Left renal cortex interstitium (tissue), 4 donors: ENCODE measurements around the gene SH3GL1. TPM values are rescaled to one million over a fixed set of nuclear protein-coding genes. Genes with fewer than 3 reads are reported as not detected.
A peak's percentile ranks its signal among the peaks of the same experiment; 100 is the strongest.

Experiments used
- DNase-seq, 4 donors: peaks; one replicate each; pipeline ENCODE4 v3.0.0-alpha.2; 2013; ENCODE audit warnings: low read depth in 4 of 4, low spot score in 2 of 4, missing footprints in 1 of 4
- polyA plus RNA-seq, 4 donors: library from polyadenylated mRNA; unstranded; fragments of 120-200 nt; gene quantifications; one replicate each; pipeline ENCODE4 v1.2.1, GENCODE V29; 2013; ENCODE audit not compliant: insufficient read length in 4 of 4

The SH3GL1 gene
- polyA plus RNA-seq, 4 donors = 51.5 to 82.9 (median 75.5) TPM

DNA sequence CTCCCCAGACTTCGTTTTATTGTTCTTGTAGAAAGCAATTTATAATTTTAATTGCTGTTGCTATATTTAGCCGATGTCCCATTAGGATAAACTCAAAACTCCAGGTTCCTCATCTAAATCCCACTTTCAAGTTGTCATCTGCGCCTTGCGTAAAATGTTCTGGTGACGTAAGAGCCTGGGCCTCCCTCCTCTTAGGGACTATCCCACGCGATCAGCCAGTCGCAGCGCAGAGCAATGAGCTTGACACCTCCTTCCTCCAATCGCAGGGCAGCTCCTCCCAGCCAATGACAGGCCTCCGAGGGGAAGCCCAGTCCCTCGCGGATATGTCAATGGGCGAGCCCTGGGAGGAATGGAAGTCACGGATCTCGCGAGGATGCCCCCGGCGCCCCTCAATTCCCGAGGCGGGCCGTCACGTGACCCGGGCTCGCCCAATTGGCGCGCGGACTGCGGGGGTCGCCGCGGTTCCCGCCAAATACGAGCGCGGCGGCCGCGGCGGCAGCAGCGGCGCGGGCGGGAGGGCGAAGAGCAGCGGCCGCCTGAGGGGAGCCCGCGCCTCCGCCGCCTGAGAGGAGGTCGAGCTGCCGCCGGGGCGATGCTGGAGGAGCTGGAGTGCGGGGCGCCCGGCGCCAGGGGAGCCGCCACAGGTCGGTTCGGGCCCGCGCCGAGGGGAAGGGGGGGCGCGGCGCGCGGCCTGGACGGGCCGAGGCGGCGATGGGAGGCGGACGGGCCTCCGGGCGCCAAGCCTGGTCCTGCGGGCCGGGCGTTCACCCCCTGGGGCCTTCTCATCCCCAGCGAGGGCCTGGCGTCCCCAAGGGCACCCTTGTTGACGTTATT, 2.0 kb upstream of the SH3GL1 start, which contains the start of gene CHAF1A:
CHAF1A (plus strand) TSS at position 470 of the 834 bp plus-strand sequence; CDS start at position 593, 123 bp downstream.
- peak; percentile 93 to 99 (median 96) for DNase-seq

GRCh38 chr19:4401769-4402170, 1.4 kb upstream of the SH3GL1 start:
- no peak for DNase-seq

GRCh38 chr19:4399812-4400134, 574 bp downstream of the SH3GL1 start:
- DNase-seq = no peak

DNA sequence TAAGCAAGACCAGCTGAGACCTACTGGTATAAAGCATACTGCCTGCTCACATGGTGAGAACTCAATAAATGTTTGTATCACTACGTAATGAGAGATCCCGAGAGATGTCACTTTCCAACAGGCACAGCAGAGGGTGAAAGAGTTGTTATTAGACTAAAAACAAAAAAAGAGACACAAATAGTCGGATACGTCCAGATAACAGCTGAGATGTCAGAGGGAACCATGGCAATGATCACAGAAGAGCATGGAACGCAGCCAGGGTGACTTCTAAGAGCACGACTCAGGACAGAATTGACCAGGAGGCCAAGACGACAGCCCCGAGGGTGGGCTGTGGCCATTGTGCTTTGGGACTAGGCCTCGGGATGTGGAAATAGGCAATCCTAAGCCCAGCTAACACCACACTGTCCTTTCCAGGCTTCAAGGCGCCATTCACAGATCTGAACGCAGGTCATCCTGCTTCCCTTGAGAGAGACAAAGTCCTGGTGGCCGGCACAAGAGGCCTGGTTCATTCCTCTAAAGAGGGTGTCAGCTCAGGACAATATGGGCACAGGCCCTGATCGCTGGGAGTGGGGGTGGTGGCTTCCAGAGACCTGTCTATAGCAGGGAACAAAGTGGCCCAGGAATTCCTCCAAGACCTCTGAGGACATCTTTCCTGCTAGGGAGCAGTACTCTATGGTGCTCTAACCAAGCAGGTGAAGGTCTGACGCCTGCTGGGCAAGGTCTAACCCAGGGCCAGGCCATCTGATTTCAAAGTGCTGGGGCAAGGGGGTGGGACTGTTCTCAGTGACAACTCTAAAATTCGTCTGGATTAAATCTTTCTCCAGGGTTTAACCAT, 3.2 kb downstream of the SH3GL1 start:
- no peak for DNase-seq

DNA sequence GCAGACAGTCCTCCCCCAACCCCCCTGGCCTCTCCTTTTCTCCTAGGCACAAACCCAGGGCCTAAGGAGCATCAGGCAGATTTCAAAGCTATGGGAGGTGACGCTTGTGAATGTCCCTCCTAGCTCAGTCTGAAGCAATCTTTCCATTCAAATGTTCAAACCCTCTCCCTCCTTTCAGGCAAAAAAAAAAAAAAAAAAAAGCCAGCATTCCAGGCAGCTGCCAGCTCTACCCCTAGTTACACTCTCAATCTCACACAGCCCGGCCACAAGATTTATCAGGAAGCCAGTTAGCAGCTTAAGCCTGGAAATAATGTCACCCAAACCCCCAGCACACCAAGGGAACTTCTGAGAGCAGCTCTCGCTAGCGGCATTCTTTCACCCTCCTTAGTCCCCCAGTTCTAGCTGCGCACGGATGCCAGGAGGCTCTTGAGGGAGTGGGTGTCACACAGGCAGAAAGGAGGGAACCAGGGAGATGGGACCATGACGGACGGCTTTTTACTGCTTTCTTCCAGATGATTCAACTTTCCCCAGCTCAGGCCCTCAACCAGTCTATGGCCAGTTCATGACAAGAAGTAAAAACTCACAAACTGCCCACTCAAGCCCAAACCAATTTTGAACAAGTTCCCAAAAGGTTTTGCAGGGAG, 6.3 kb downstream of the SH3GL1 start:
- DNase-seq = no peak

GRCh38 chr19:4391701-4392483, 8.5 kb downstream of the SH3GL1 start:
- DNase-seq = no peak

GRCh38 chr19:4391306-4391693, 9.0 kb downstream of the SH3GL1 start:
- no peak for DNase-seq

DNA sequence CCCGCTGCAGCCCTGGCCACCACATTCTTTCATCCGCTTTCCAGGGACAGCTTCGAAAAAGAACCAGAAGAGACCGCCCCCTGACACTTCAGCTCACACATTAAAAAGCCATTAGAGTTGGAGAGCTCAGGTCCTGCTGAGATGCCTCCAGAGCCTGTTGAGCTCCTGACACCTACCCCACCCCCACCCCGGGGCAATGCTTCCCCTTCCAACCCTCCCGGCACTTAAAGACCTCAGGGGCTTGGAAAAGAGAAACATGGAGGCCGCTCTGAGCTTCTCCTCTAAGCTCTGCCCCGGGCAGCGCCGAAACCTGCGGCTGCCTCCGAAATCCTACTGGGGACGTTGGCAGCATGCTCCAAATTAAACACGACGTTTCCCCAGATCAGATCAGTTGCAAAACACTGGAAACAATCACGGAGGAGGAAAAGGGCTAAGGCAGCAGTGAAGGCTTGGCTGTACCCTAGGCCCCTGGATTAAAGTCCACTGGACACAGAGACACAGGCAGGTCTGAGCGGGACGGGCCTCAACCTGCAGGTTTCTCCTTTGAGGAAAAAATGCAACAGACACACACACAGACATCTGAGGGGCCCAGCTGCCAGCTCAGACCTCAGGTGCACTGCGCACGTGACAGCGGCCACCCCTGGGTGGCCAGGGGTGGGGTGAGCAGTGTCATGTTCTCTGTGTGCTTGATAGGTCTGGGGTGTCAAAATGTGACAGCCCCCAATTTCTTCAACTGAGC, 9.6 kb downstream of the SH3GL1 start:
- no peak for DNase-seq

- DNase-seq = no peak
Measured at GRCh38 chr19:4390017-4390566, 10.3 kb downstream of the SH3GL1 start.

- no peak for DNase-seq
Measured at GRCh38 chr19:4389511-4390016, 10.8 kb downstream of the SH3GL1 start.

DNA sequence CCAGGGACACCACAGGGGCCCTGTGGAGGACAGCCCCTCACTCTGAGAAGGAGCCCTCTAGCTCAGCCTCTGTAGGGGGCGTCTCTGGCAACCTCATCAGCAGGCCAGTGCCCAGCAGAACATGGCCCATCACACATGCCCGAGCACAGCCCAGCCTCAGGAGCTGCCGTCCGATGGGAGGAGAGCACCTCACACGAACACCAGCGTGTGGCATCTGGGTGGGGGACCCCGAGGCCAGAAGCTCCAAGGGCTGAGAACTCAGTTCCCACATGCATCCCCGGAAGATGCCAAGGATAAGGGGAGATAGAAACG, 11.3 kb downstream of the SH3GL1 start:
- no peak for DNase-seq

DNA sequence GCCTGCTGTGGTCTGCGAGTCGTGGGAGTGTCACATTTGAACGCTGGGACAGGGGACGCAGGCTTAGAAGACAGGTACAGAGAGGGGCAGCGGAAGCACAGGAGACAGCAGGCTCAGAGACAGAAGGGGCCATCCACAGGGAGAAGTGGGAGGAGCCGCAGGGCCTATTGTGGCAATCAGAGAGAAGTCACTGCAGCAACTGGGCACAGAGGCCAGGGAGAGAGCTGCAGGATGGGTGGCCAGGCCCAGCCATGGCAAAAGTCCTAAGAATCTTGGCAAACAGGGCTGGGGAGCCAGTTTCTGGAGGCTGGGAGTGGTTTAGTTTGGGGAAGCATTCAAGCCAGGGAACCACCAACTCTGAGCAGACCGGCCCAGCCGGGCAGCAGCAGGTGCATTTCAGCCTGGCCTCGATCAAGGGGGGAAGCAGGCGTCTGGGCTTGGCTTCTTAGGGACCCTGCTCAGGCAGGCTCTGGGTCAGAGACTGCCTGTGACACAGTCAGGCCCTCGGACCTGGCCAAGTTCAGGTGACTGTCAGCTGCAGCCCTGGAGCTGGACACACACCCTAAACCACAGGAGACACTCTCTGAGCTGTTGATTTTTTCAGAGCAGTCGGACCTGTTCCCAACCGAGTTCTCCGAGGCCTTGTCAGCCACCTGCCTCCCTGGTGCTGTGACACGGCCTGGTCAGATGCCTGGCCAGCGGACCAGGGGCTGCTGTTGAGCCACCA, 11.8 kb downstream of the SH3GL1 start:
- DNase-seq = no peak

DNA sequence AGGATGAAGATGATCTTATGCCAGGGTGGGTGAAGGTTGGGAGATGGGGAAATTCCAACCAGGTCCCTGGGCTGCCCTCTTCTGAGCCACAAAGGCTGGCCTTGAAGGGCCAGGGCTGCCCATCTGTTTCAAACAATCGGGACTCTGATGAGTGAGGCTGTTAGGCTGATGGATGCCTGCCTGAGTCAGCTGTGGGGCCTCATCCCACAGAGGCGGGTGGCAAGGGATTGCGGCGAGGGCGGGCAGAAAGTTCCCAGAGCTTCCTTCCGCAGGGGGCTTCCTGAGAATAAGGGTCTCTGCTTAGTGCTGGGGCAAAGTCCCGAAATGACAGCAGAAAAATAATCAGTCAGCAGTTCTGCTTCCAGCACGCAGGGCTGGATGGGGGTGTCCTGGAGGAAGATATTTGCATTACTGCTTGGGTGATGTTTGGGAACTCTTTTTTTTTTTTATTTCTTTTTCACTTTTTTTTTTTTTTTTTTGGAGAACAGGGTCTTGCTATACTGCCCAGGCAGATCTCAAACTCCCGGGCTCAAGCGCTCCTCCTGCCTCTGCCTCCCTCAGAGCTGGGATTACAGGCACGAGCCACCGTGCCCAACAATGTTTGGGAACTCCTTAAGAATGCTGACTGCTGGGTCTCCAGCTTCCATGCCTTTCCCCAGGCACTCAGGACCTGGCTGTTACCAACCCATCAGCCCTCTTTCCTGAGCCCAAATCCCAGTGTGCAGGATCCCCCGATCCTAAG, 14.1 kb downstream of the SH3GL1 start:
- no peak for DNase-seq

DNA sequence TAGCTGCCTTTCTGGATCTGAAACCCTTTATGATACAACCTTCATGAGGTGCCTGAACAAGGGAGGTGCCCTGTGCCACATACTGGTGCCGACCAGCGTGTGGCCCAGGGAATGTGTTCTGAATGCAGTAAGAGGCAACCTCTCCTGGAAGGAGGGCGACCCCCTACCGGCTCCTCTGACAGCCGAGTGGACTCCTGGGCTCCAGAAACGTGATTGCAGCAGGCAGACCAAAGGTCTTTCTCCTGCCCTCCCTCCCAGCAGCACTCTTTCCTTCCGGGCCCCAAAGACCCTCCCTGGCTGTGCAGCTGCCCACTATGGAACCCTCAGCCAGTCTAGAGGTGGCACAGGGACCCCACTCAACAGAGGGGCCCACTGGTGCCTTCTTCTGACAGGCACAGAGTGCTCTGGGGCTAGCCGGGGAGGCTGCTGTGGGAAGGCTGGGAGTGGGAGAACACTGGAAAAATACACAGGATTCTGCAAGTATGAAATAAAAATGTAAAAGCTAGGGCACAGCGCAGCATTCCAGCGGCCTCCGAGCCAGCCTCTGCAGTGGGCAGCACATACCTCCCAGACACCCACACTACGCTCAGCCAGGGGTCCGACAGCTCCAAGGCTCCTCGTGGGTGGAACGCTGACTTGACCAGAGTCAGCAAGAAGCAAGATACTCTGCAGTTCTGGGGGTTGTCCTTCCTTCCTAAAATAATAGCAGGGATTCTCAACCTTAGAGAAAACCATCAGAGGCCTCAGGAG, 14.9 kb downstream of the SH3GL1 start:
- no peak for DNase-seq

DNA sequence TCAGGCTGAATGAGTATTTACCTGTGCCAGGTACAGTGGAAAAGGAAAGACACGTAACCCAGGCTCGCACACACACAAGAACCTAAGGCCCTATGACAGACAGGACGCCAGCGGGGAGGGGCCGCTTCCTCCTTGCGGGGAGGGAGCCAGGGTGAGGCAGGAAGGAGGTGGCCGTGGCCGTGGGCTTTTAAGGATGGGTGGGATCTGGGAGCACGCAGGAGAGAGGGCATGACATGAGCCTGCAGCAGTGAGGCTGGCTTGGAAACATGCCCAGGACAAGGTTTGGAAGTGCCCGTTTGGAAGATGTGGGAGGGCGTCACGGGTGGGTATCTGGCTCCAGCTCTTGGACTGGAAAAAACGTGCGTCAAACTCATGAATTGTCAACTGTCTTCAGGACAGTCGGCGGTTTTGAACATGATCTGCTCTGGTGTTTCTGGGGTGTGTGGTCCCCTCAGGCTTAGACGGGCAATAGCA, 20.1 kb downstream of the SH3GL1 start:
- DNase-seq = no peak

DNA sequence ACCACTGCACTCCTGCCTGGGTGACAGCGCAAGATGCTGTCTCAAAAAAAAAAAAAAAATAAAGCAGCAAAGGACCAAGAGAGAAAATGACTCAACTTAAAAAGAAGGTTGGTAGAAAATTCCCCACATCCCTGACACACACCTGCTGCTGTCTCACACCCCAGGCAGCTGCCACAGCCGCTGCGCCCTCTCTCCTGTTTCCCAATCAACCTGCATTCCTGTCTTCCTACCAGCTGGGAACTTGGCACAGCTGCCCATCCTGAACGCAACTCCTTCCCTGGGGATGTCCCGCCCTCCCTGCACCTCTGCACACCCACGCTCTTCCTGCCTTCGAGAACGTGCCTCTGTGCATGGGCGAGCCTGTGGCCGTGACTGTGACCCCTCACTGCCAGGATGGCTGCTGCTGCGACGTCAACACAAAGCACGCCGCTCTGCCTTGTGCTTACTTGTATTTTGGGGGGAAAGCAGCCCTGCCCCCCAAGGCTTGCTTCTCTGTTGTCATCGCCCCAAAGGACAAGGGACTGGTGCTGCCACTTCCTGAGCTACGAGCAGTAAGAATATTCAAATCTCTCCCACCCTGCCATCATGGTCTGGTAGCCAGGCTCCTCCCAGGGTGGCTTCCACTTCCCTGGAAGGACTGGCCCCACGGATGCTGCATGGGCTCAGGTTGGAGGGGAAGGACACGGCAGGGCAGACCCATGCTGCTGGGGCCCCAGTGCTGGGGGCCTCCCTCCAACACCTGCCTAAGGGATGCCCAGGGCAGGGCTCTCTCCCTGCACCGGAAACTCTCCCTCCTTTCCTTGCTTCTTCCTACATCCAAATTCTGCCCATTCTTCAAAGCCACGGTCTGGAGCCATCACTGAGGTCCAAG, 20.7 kb downstream of the SH3GL1 start:
- no peak for DNase-seq
